Activated naive CD8-positive, alpha-beta T cell treated with anti-CD3 and anti-CD28 coated beads for 36 hours (primary cell): ENCODE data around the gene DUSP3. TPM values are rescaled to one million over a fixed set of nuclear protein-coding genes. Genes with fewer than 3 reads are reported as not detected.

Experiments used
- DNase-seq: peaks from one replicate; pipeline ENCODE4 v3.0.0; 2021
- H3K27ac Mint-ChIP-seq: one replicate; pipeline ENCODE4 v1.8.0; 2022; ENCODE audit warnings: mild to moderate bottlenecking, moderate library complexity, mixed read lengths
- H3K27me3 Mint-ChIP-seq: one replicate; pipeline ENCODE4 v1.8.0; 2022; ENCODE audit warnings: mild to moderate bottlenecking, mixed read lengths
- H3K36me3 Mint-ChIP-seq: one replicate; pipeline ENCODE4 v1.8.0; 2021; ENCODE audit warnings: mild to moderate bottlenecking, mixed read lengths
- H3K4me1 Mint-ChIP-seq: one replicate; pipeline ENCODE4 v1.8.0; 2021; ENCODE audit warnings: mixed read lengths
- H3K4me3 Mint-ChIP-seq: one replicate; pipeline ENCODE4 v1.8.0; 2022; ENCODE audit warnings: mild to moderate bottlenecking, moderate library complexity, mixed read lengths
- H3K9me3 Mint-ChIP-seq: one replicate; pipeline ENCODE4 v1.8.0; 2022; ENCODE audit warnings: mixed read lengths
- total RNA-seq, 2 experiments: library from RNA; stranded (reverse); gene quantifications; one replicate each; pipeline ENCODE4 v1.2.3, GENCODE V29; 2021

The DUSP3 gene
- total RNA-seq, 2 experiments from 2014 or later: 21.2 to 22.3 TPM

GRCh38 chr17:43784628-43785101 is 5.9 kb upstream of the DUSP3 start:
- Mint-ChIP-seq H3K9me3 (no peaks in the 10 kb centered on the region), H3K4me1 (no peaks in the 10 kb centered on the region), H3K4me3 (no peak overlapping the region), H3K27me3 (peaks cover 30% of the 10 kb centered on the region), H3K36me3 (no peaks in the 10 kb centered on the region), H3K27ac (no peak overlapping the region)
- DNase-seq: no peak

DNA sequence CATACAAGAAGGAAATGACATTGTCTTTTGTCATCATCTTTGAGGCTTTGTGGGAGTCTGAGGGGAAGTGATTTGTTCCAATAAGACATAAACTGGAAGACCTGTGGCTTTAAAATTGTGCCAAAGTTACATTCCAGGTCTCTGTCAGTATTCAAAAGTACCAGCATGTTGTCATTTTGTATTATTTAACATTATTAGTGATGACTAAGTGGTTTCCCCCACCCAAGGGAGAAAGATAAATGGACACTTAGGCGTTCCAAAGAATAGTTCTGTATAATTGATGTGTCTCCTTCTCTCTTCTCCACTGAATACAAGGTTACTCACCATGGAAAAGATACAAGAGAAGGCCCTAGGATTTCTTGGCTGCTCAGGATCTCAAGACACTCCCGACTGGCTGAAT is 5.3 kb upstream of the DUSP3 start:
- H3K36me3 Mint-ChIP-seq: no peaks in the 10 kb centered on the region
- peaks cover 3% of the 10 kb centered on the region for H3K4me1 Mint-ChIP-seq
- H3K9me3 Mint-ChIP-seq: no peaks in the 10 kb centered on the region
- no peak for DNase-seq
- no peak overlapping the region for H3K4me3 Mint-ChIP-seq
- no peak overlapping the region for H3K27ac Mint-ChIP-seq
- peaks cover 32% of the 10 kb centered on the region for H3K27me3 Mint-ChIP-seq

- H3K27ac Mint-ChIP-seq: no peak overlapping the region
- H3K9me3 Mint-ChIP-seq: no peaks in the 10 kb centered on the region
- H3K4me3 Mint-ChIP-seq: no peak overlapping the region
- peaks cover 32% of the 10 kb centered on the region for H3K27me3 Mint-ChIP-seq
- H3K4me1 Mint-ChIP-seq: peaks cover 3% of the 10 kb centered on the region
- no peaks in the 10 kb centered on the region for H3K36me3 Mint-ChIP-seq
- DNase-seq: no peak
Measured at GRCh38 chr17:43782913-43783680, 4.3 kb upstream of the DUSP3 start.

DNA sequence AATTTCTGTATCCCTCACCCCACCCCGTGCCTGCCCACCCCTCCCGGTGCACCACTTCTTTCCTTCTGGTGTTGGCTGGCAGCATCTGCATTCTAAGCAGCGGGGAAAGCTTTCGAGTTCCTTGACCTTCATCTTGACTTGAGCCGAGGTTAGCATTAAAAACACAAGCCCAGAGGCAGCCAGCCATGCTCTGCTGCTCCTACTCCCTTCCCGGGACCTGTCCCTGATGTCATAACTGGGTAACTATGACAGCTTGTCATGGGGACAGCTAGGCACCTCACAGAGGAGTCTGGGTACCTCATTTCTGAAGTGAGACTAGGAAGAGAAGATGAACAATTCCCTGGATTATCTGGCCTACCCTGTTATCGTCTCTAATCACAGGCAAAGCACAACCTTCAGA is 1.4 kb upstream of the DUSP3 start, which contains the start of gene CFAP97D1:
Gene CFAP97D1, plus strand, starts transcription at position 301 of the 400 bp plus-strand sequence. Its CDS starts 28 bp downstream, at position 329.
- Mint-ChIP-seq H3K4me3 (peak within 1 kb of the TSS; percentile 77), H3K27me3 (peaks cover 32% of the 10 kb centered on the region), H3K9me3 (no peaks in the 10 kb centered on the region), H3K36me3 (peaks cover 2% of the 10 kb centered on the region), H3K27ac (no peak within 1 kb of the TSS), H3K4me1 (peaks cover 3% of the 10 kb centered on the region)
- DNase-seq: no peak

- no peak for DNase-seq
- no peak overlapping the region for H3K27ac Mint-ChIP-seq
- H3K4me3 Mint-ChIP-seq: peak overlapping the region; percentile 77
- peaks cover 32% of the 10 kb centered on the region for H3K27me3 Mint-ChIP-seq
- no peaks in the 10 kb centered on the region for H3K9me3 Mint-ChIP-seq
- peaks cover 2% of the 10 kb centered on the region for H3K36me3 Mint-ChIP-seq
- peaks cover 3% of the 10 kb centered on the region for H3K4me1 Mint-ChIP-seq
Measured at GRCh38 chr17:43779145-43780125, 658 bp upstream of the DUSP3 start.

DNA sequence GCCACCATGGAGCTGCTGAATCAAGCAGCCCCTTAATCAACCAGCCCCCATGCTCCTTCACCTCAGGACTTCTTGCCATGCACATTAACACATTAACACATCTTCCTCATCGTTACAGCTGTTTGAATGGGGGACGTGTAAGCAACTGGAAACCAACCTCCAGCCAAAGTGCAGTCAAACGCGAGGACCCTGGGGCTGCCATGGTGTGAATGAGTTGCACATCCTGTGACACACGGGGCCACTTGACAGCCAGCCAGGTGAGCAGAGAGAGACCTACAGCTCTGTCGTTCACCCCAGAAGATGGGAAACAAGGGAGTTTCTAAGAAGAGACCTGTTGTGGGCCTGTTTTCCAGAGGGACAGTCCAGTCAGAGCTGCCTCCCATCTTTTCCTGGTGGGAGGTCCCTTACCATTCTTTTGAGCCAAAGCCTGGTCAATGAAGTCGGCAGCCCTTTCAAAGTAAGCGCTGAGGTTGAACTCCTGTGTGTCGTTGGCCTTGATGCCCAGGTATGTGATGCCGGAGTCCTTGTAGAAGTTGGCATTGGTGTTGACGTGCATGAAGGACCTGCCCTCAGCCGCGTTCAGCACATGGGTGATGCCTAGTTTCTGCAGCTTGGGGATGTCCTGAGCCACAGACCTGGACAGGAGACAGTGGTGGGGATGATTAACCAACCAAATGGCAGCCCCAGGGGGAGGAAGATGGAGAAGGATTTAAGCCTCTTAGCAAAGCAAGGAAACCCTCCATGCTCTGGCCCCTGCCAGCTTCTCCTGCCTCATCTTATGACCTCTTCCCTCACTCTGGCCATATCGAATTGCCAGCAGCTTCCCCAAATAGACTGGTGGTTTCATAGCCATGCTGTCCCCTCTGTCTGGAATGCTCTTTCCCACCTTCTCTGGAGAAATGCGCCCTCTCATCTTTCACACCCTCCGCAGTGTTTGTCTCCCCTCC is 4.2 kb downstream of the DUSP3 start:
- H3K9me3 Mint-ChIP-seq: no peaks in the 10 kb centered on the region
- H3K4me1 Mint-ChIP-seq: peaks cover 3% of the 10 kb centered on the region
- no peak overlapping the region for H3K4me3 Mint-ChIP-seq
- DNase-seq: no peak
- peaks cover 11% of the 10 kb centered on the region for H3K36me3 Mint-ChIP-seq
- H3K27ac Mint-ChIP-seq: no peak overlapping the region
- peaks cover 5% of the 10 kb centered on the region for H3K27me3 Mint-ChIP-seq

GRCh38 chr17:43772877-43773648 is 5.7 kb downstream of the DUSP3 start:
- DNase-seq: no peak
- no peak overlapping the region for H3K27ac Mint-ChIP-seq
- no peak overlapping the region for H3K4me3 Mint-ChIP-seq
- H3K36me3 Mint-ChIP-seq: peaks cover 12% of the 10 kb centered on the region
- no peaks in the 10 kb centered on the region for H3K9me3 Mint-ChIP-seq
- no peaks in the 10 kb centered on the region for H3K4me1 Mint-ChIP-seq
- no peaks in the 10 kb centered on the region for H3K27me3 Mint-ChIP-seq

GRCh38 chr17:43771463-43771862 is 7.3 kb downstream of the DUSP3 start:
- no peak overlapping the region for H3K27ac Mint-ChIP-seq
- no peak overlapping the region for H3K4me3 Mint-ChIP-seq
- H3K4me1 Mint-ChIP-seq: no peaks in the 10 kb centered on the region
- H3K36me3 Mint-ChIP-seq: peaks cover 11% of the 10 kb centered on the region
- no peak for DNase-seq
- no peaks in the 10 kb centered on the region for H3K9me3 Mint-ChIP-seq
- no peaks in the 10 kb centered on the region for H3K27me3 Mint-ChIP-seq

- H3K27ac Mint-ChIP-seq: no peak overlapping the region
- no peak for DNase-seq
- no peaks in the 10 kb centered on the region for H3K27me3 Mint-ChIP-seq
- peaks cover 12% of the 10 kb centered on the region for H3K36me3 Mint-ChIP-seq
- no peaks in the 10 kb centered on the region for H3K9me3 Mint-ChIP-seq
- H3K4me1 Mint-ChIP-seq: no peaks in the 10 kb centered on the region
- H3K4me3 Mint-ChIP-seq: no peak overlapping the region
Measured at GRCh38 chr17:43770957-43771356, 7.8 kb downstream of the DUSP3 start.

DNA sequence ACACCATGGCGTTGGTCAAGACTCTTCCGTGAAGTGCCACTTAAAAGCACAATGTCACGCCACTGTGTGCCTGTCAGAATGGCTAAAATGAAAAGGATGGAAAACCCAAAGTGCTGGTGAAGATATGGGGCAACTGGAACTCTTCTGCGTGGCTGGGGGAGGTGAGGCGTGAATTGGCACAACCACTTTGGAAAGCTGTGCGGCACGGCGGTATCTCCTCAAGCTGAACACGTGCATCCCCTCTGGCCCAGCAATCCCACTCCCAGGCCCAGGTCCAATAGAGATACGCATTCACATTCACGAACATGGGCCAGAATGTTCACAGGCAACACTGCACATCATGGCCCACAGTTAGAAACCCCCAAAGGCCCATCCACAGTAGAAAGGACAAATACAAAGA is 8.9 kb downstream of the DUSP3 start:
- Mint-ChIP-seq H3K27ac (no peak overlapping the region), H3K4me3 (no peak overlapping the region), H3K4me1 (no peaks in the 10 kb centered on the region), H3K9me3 (no peaks in the 10 kb centered on the region), H3K36me3 (peaks cover 12% of the 10 kb centered on the region), H3K27me3 (no peaks in the 10 kb centered on the region)
- no peak for DNase-seq

GRCh38 chr17:43769426-43769825 is 9.4 kb downstream of the DUSP3 start:
- no peak overlapping the region for H3K4me3 Mint-ChIP-seq
- DNase-seq: no peak
- H3K27ac Mint-ChIP-seq: no peak overlapping the region
- H3K27me3 Mint-ChIP-seq: no peaks in the 10 kb centered on the region
- H3K9me3 Mint-ChIP-seq: no peaks in the 10 kb centered on the region
- no peaks in the 10 kb centered on the region for H3K4me1 Mint-ChIP-seq
- peaks cover 12% of the 10 kb centered on the region for H3K36me3 Mint-ChIP-seq

DNA sequence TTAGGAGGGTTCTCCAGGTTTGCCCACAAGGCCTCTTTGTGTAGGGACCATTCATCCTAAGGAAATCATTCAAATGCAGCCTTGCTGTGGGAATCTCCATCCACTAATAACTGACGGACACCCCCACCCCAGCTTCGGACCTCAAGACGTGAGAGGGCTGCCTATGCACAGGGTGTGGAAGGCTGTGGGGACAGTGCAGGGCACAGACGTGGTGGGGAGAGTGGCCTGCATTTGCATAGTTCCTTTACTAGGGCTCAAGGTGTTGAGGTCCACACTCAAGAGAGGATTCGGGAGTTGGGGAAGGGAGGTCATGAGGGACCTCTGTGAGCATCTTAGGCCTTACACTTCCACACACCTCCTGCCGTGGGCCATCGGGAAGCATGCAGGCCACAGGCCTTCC is 9.8 kb downstream of the DUSP3 start:
- H3K27me3 Mint-ChIP-seq: no peaks in the 10 kb centered on the region
- no peaks in the 10 kb centered on the region for H3K4me1 Mint-ChIP-seq
- H3K36me3 Mint-ChIP-seq: peaks cover 12% of the 10 kb centered on the region
- no peak overlapping the region for H3K4me3 Mint-ChIP-seq
- H3K27ac Mint-ChIP-seq: no peak overlapping the region
- DNase-seq: no peak
- H3K9me3 Mint-ChIP-seq: no peaks in the 10 kb centered on the region

GRCh38 chr17:43768382-43768781 is 10.4 kb downstream of the DUSP3 start:
- Mint-ChIP-seq H3K4me3 (no peak overlapping the region), H3K27me3 (no peaks in the 10 kb centered on the region), H3K9me3 (no peaks in the 10 kb centered on the region), H3K27ac (no peak overlapping the region), H3K36me3 (peaks cover 7% of the 10 kb centered on the region), H3K4me1 (no peaks in the 10 kb centered on the region)
- DNase-seq: no peak

- no peak for DNase-seq
- Mint-ChIP-seq H3K9me3 (no peaks in the 10 kb centered on the region), H3K36me3 (peaks cover 3% of the 10 kb centered on the region), H3K4me3 (no peak overlapping the region), H3K27me3 (no peaks in the 10 kb centered on the region), H3K4me1 (no peaks in the 10 kb centered on the region), H3K27ac (no peak overlapping the region)
Measured at GRCh38 chr17:43767713-43768059, 11.1 kb downstream of the DUSP3 start.
